Panc1 (cell line): ENCODE data around the gene LIM2. TPM values are rescaled to one million over a fixed set of nuclear protein-coding genes. Genes with fewer than 3 reads are reported as not detected.

Experiments
- ATAC-seq: fragments of 200-7000 bp; cut with Tn5 transposase; 2 replicates; pipeline ENCODE4 v1.9.1; 2020; ENCODE audit warnings: mild to moderate bottlenecking, moderate library complexity
- BruUV-seq: library from RNA; stranded (reverse); fragments of 400-500 nt; replicated peaks from 2 replicates; lab custom pipeline; 2021; lab: Mats Ljungman, UMichigan
- CTCF ChIA-PET: fragments of 300-600 bp; sonication (Branson Sonifier 250); formaldehyde crosslinking; loops from one replicate; lab custom pipeline; 2022; ENCODE audit warnings: antibody characterized with exemption; lab: Charles Lee
- POLR2A ChIA-PET: fragments of 300-600 bp; sonication (Branson Sonifier 250); formaldehyde crosslinking; loops from one replicate; lab custom pipeline; 2022; ENCODE audit warnings: antibody characterized with exemption; lab: Charles Lee
- DNase-seq: peaks from one replicate; pipeline ENCODE4 v3.0.0-alpha.2; 2010; ENCODE audit warnings: low read depth, low spot score
- H3K27ac ChIP-seq: 2 replicates; pipeline ENCODE4 v1.5.1; 2011; ENCODE audit warnings: mild to moderate bottlenecking, low read length, inconsistent platforms
- H3K27me3 ChIP-seq: fragments of 200-500 bp; sonication (Bioruptor generic); 2 replicates; pipeline ENCODE4 v1.6.0; 2014; ENCODE audit warnings: low read length, inconsistent platforms; ENCODE audit not compliant: control insufficient read depth, insufficient read depth
- H3K36me3 ChIP-seq: fragments of 200-500 bp; sonication (Bioruptor generic); 2 replicates; pipeline ENCODE4 v1.5.1; 2014; ENCODE audit warnings: inconsistent platforms, mild to moderate bottlenecking, low read length, moderate library complexity; ENCODE audit not compliant: control insufficient read depth, insufficient read depth
- H3K4me1 ChIP-seq: 2 replicates; pipeline ENCODE4 v1.5.1; 2011; ENCODE audit warnings: inconsistent platforms, mild to moderate bottlenecking, low read length, moderate library complexity; ENCODE audit not compliant: control insufficient read depth, insufficient read depth
- H3K4me3 ChIP-seq, 2 experiments: 2 replicates each; pipeline ENCODE4 v1.5.1; 2011 to 2012; ENCODE audit warnings: low read depth in 2 of 2, low read length in 2 of 2, mild to moderate bottlenecking in 2 of 2, inconsistent platforms in 1 of 2, moderate library complexity in 1 of 2
- H3K9me3 ChIP-seq: fragments of 200-500 bp; sonication (Bioruptor generic); 2 replicates; pipeline ENCODE4 v1.5.1; 2014; ENCODE audit warnings: low read depth, mild to moderate bottlenecking, inconsistent platforms, low read length, moderate library complexity; ENCODE audit not compliant: control insufficient read depth, insufficient read depth
- POLR2AphosphoS5 ChIP-seq: IDR thresholded peaks from 2 replicates; pipeline ENCODE4 v1.6.1; 2012; ENCODE audit warnings: mild to moderate bottlenecking, low read depth, low read length, moderate library complexity
- SIN3A ChIP-seq: IDR thresholded peaks from 2 replicates; pipeline ENCODE4 v1.6.1; 2012; ENCODE audit warnings: low read depth, mild to moderate bottlenecking, low read length, moderate library complexity, borderline replicate concordance; ENCODE audit not compliant: insufficient read depth
- TCF7L2 ChIP-seq: IDR thresholded peaks from 2 replicates; pipeline ENCODE4 v1.6.1; 2011; ENCODE audit warnings: mild to moderate bottlenecking, low read depth, low read length, inconsistent platforms
- in situ Hi-C: cut with HindIII; loops from 2 replicates; pipeline ENCODE4 v1.10.0; 2016; ENCODE audit warnings: low sequenced_read_pairs, low pct_unique_long_range_greater_than_20kb
- intact Hi-C: fragments of 100-400 bp; cut with micrococcal nuclease; formaldehyde crosslinking; loops from one replicate; pipeline ENCODE4 v1.10.0; 2022; ENCODE audit not compliant: unreplicated experiment
- total RNA-seq: library from RNA; stranded (reverse); gene quantifications from one replicate; pipeline ENCODE4 v1.2.1, GENCODE V29; 2021; ENCODE audit not compliant: unreplicated experiment
- TF ChIP-seq, protein P1 (sequence below), 2 experiments: IDR thresholded peaks; 2 replicates each; pipeline ENCODE4 v1.6.1; 2011 to 2012; ENCODE audit warnings: low read depth in 2 of 2, control low read depth in 1 of 2, low read length in 1 of 2, mild to moderate bottlenecking in 1 of 2, moderate library complexity in 1 of 2; ENCODE audit not compliant: insufficient read depth in 1 of 2
- TF ChIP-seq, protein P2 (sequence below): fragments of 450-650 bp; IDR thresholded peaks from 2 replicates; pipeline ENCODE4 v1.5.1; 2017; ENCODE audit warnings: mild to moderate bottlenecking

The LIM2 gene
- total RNA-seq, 1 experiment from 2014 or later = not detected

- Histone ChIP-seq H3K36me3 (no peaks in the 10 kb centered on the region; the same call in 1 of the 2 replicates), H3K4me3 (no peak overlapping the region), H3K4me1 (no peaks in the 10 kb centered on the region), H3K9me3 (no peaks in the 10 kb centered on the region), H3K27ac (no peak overlapping the region), H3K27me3 (no peaks in the 10 kb centered on the region)
- ChIA-PET CTCF (no interaction called here), POLR2A (no interaction called here)
- ATAC-seq (no peak), DNase-seq (no peak)
- no TSS peak for BruUV-seq
- no peak for TF ChIP-seq POLR2AphosphoS5
- TF ChIP-seq, protein P1, sequence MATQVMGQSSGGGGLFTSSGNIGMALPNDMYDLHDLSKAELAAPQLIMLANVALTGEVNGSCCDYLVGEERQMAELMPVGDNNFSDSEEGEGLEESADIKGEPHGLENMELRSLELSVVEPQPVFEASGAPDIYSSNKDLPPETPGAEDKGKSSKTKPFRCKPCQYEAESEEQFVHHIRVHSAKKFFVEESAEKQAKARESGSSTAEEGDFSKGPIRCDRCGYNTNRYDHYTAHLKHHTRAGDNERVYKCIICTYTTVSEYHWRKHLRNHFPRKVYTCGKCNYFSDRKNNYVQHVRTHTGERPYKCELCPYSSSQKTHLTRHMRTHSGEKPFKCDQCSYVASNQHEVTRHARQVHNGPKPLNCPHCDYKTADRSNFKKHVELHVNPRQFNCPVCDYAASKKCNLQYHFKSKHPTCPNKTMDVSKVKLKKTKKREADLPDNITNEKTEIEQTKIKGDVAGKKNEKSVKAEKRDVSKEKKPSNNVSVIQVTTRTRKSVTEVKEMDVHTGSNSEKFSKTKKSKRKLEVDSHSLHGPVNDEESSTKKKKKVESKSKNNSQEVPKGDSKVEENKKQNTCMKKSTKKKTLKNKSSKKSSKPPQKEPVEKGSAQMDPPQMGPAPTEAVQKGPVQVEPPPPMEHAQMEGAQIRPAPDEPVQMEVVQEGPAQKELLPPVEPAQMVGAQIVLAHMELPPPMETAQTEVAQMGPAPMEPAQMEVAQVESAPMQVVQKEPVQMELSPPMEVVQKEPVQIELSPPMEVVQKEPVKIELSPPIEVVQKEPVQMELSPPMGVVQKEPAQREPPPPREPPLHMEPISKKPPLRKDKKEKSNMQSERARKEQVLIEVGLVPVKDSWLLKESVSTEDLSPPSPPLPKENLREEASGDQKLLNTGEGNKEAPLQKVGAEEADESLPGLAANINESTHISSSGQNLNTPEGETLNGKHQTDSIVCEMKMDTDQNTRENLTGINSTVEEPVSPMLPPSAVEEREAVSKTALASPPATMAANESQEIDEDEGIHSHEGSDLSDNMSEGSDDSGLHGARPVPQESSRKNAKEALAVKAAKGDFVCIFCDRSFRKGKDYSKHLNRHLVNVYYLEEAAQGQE (IDR thresholded peaks at IDR 0.05; ENCODE audit: insufficient read depth in 1 of 2, low read depth in 2 of 2, low read length in 1 of 2) = no peak
- intact Hi-C loops = no loop called here
- in situ Hi-C loops = no loop called here
Measured at GRCh38 chr19:51345076-51345620, 42.6 kb downstream of the LIM2 start.

- in situ Hi-C loops (no loop called here), intact Hi-C loops (no loop called here)
- no peak overlapping the region for H3K4me3 ChIP-seq
- CTCF ChIA-PET = no interaction called here
- no peak for ATAC-seq
- H3K36me3 ChIP-seq = no peaks in the 10 kb centered on the region
- POLR2A ChIA-PET = no interaction called here
- TF ChIP-seq SIN3A (no peak), TCF7L2 (no peak), POLR2AphosphoS5 (no peak)
- TF ChIP-seq, protein P1 (IDR thresholded peaks at IDR 0.05; ENCODE audit: insufficient read depth in 1 of 2, low read depth in 2 of 2, low read length in 1 of 2) = no peak
- TF ChIP-seq, protein P2, sequence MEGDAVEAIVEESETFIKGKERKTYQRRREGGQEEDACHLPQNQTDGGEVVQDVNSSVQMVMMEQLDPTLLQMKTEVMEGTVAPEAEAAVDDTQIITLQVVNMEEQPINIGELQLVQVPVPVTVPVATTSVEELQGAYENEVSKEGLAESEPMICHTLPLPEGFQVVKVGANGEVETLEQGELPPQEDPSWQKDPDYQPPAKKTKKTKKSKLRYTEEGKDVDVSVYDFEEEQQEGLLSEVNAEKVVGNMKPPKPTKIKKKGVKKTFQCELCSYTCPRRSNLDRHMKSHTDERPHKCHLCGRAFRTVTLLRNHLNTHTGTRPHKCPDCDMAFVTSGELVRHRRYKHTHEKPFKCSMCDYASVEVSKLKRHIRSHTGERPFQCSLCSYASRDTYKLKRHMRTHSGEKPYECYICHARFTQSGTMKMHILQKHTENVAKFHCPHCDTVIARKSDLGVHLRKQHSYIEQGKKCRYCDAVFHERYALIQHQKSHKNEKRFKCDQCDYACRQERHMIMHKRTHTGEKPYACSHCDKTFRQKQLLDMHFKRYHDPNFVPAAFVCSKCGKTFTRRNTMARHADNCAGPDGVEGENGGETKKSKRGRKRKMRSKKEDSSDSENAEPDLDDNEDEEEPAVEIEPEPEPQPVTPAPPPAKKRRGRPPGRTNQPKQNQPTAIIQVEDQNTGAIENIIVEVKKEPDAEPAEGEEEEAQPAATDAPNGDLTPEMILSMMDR = no peak
- H3K4me1 ChIP-seq = no peaks in the 10 kb centered on the region
- H3K9me3 ChIP-seq = no peaks in the 10 kb centered on the region
- no peaks in the 10 kb centered on the region for H3K27me3 ChIP-seq
- no peak for DNase-seq
- no TSS peak for BruUV-seq
- H3K27ac ChIP-seq = no peak overlapping the region
Measured at GRCh38 chr19:51342631-51343569, 44.9 kb downstream of the LIM2 start.
